HL-60 (cell line): ENCODE results near the gene OGA.

Source experiments
- GABPA ChIP-seq: IDR thresholded peaks from 2 replicates; pipeline ENCODE4 v1.6.1; 2012; ENCODE audit warnings: low read depth
- POLR2AphosphoS5 ChIP-seq: IDR thresholded peaks from 2 replicates; pipeline ENCODE4 v1.6.1; 2012; ENCODE audit warnings: low read depth
- TF ChIP-seq, protein P1 (sequence below): IDR thresholded peaks from one replicate; pipeline ENCODE4 v1.5.1; 2011; ENCODE audit warnings: low read length, control low read depth, inconsistent platforms; ENCODE audit not compliant: insufficient read depth

DNA sequence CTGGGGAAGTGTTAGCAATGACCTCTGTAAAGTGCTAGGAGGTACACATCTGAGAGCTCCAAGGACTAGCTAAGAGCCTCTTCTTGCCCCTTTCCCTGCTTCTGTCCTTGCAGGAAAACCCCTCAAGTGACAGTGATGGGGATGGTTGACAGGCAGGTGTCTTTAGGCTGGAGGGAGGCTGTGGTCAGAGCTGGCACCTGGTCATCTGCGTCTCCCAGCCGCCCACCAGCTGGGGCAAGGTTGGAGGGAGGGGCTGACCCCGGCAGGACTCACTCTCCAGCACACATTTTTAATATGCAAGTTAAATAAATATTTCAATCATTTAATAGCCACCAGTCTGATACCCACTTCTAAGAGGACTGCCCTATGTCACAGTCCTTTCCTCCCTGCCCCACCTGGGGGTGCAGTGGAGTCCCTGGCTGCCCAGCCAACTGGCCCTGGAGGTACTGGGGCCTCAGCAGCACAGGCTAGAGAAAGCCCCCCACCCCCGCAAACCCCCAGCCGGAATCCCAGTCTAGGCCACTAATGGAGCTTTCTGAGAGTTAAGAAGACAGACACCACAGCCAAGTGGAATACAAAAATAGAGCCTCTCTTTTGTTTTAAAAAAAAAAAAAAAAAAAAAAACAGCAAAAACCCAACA is 48.6 kb downstream of the OGA start:
- TF ChIP-seq POLR2AphosphoS5, result no peak
- TF ChIP-seq, protein P1, sequence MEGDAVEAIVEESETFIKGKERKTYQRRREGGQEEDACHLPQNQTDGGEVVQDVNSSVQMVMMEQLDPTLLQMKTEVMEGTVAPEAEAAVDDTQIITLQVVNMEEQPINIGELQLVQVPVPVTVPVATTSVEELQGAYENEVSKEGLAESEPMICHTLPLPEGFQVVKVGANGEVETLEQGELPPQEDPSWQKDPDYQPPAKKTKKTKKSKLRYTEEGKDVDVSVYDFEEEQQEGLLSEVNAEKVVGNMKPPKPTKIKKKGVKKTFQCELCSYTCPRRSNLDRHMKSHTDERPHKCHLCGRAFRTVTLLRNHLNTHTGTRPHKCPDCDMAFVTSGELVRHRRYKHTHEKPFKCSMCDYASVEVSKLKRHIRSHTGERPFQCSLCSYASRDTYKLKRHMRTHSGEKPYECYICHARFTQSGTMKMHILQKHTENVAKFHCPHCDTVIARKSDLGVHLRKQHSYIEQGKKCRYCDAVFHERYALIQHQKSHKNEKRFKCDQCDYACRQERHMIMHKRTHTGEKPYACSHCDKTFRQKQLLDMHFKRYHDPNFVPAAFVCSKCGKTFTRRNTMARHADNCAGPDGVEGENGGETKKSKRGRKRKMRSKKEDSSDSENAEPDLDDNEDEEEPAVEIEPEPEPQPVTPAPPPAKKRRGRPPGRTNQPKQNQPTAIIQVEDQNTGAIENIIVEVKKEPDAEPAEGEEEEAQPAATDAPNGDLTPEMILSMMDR, result no peak
- no peak for TF ChIP-seq GABPA
